ENCODE measurements around the gene LZTR1. TPM values are rescaled to one million over a fixed set of nuclear protein-coding genes. Genes with fewer than 3 reads are reported as not detected.

Gene LZTR1
- total RNA-seq, 4 donors from 2014 or later, result 40.2 to 90.5 (median 59.3) TPM

- Histone ChIP-seq H3K36me3 (no peaks in the 10 kb centered on the region), H3K4me3 (peak overlapping the region in 1 of 4 donors; percentile 31), H3K27me3 (no peaks in the 10 kb centered on the region), H3K4me1 (peaks cover 17 to 38% (median 30%) of the 10 kb centered on the region in 4 donors), H3K9me3 (no peaks in the 10 kb centered on the region), H3K27ac (peak overlapping the region in 3 of 4 donors; percentile 18 to 94 (median 60))
- intact Hi-C loops (cut with DNase I; ENCODE audit: low total_unique reads), result no loop called here
- DNase-seq, result no peak
- TF ChIP-seq POLR2AphosphoS5 (IDR thresholded peaks at IDR 0.05) (no peak), POLR2A (IDR thresholded peaks at IDR 0.05) (no peak), EP300 (IDR thresholded peaks at IDR 0.05; ENCODE audit: low read depth) (no peak)
- TF ChIP-seq, protein P1, sequence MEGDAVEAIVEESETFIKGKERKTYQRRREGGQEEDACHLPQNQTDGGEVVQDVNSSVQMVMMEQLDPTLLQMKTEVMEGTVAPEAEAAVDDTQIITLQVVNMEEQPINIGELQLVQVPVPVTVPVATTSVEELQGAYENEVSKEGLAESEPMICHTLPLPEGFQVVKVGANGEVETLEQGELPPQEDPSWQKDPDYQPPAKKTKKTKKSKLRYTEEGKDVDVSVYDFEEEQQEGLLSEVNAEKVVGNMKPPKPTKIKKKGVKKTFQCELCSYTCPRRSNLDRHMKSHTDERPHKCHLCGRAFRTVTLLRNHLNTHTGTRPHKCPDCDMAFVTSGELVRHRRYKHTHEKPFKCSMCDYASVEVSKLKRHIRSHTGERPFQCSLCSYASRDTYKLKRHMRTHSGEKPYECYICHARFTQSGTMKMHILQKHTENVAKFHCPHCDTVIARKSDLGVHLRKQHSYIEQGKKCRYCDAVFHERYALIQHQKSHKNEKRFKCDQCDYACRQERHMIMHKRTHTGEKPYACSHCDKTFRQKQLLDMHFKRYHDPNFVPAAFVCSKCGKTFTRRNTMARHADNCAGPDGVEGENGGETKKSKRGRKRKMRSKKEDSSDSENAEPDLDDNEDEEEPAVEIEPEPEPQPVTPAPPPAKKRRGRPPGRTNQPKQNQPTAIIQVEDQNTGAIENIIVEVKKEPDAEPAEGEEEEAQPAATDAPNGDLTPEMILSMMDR (IDR thresholded peaks at IDR 0.05), result no peak
- in situ Hi-C loops (cut with MboI; ENCODE audit: low pct_ligation_motif_present in 1 of 4, low pct_unique_long_range_greater_than_20kb in 1 of 4, low sequenced_read_pairs in 3 of 4), result no loop called here
- 49% methylated on average over 13 of the region's 13 CpGs; no CpG with 5 or more reads in 1 of the 2 donors for WGBS, 2 donors (ENCODE audit: low coverage in 1 of 2)
These were observed 2.1 kb upstream of the LZTR1 start for GRCh38 chr22:20979940-20980453.

- Histone ChIP-seq H3K27me3 (no peaks in the 10 kb centered on the region), H3K27ac (peak overlapping the region in 3 of 4 donors; percentile 90 to 94 (median 93)), H3K4me1 (peaks cover 17 to 38% (median 30%) of the 10 kb centered on the region in 4 donors), H3K4me3 (no peak overlapping the region), H3K9me3 (no peaks in the 10 kb centered on the region), H3K36me3 (no peaks in the 10 kb centered on the region)
- WGBS, 2 donors (ENCODE audit: low coverage in 1 of 2), result 91% methylated on average over 4 of the region's 4 CpGs; no CpG with 5 or more reads in 1 of the 2 donors
- no peak for DNase-seq
- intact Hi-C loops (cut with DNase I; ENCODE audit: low total_unique reads), result no loop called here
- in situ Hi-C loops (cut with MboI; ENCODE audit: low pct_ligation_motif_present in 1 of 4, low pct_unique_long_range_greater_than_20kb in 1 of 4, low sequenced_read_pairs in 3 of 4), result no loop called here
- TF ChIP-seq EP300 (IDR thresholded peaks at IDR 0.05; ENCODE audit: low read depth) (no peak), POLR2A (IDR thresholded peaks at IDR 0.05) (no peak), POLR2AphosphoS5 (IDR thresholded peaks at IDR 0.05) (no peak)
- TF ChIP-seq, protein P1 (IDR thresholded peaks at IDR 0.05), result no peak
These were observed 1.6 kb upstream of the LZTR1 start for GRCh38 chr22:20980523-20980922.

GRCh38 chr22:20980938-20981722 is 967 bp upstream of the LZTR1 start:
- Histone ChIP-seq H3K36me3 (no peaks in the 10 kb centered on the region), H3K4me3 (peak overlapping the region; percentile 58 to 73 (median 62)), H3K27ac (peak overlapping the region; percentile 85 to 94 (median 92)), H3K9me3 (no peaks in the 10 kb centered on the region), H3K4me1 (peaks cover 17 to 38% (median 30%) of the 10 kb centered on the region in 4 donors), H3K27me3 (no peaks in the 10 kb centered on the region)
- intact Hi-C loops (cut with DNase I; ENCODE audit: low total_unique reads), result no loop called here
- DNase-seq, result no peak
- TF ChIP-seq POLR2A (IDR thresholded peaks at IDR 0.05) (no peak), POLR2AphosphoS5 (IDR thresholded peaks at IDR 0.05) (no peak), EP300 (IDR thresholded peaks at IDR 0.05; ENCODE audit: low read depth) (no peak)
- TF ChIP-seq, protein P1 (IDR thresholded peaks at IDR 0.05), result no peak
- WGBS, 2 donors (ENCODE audit: low coverage in 1 of 2), result 72% methylated on average over 10 of the region's 10 CpGs; no CpG with 5 or more reads in 1 of the 2 donors
- in situ Hi-C loops (cut with MboI; ENCODE audit: low pct_ligation_motif_present in 1 of 4, low pct_unique_long_range_greater_than_20kb in 1 of 4, low sequenced_read_pairs in 3 of 4), result no loop called here

GRCh38 chr22:20982563-20982882 is 426 bp downstream of the LZTR1 start:
- H3K27ac ChIP-seq, result peak overlapping the region; percentile 85 to 94 (median 92)
- peak overlapping the region; percentile 58 to 73 (median 62) for H3K4me3 ChIP-seq
- DNase-seq, result no peak
- H3K27me3 ChIP-seq, result no peaks in the 10 kb centered on the region
- H3K36me3 ChIP-seq, result peaks cover 0 to 9% (median 0%) of the 10 kb centered on the region in 4 donors
- in situ Hi-C loops (cut with MboI; ENCODE audit: low pct_ligation_motif_present in 1 of 4, low pct_unique_long_range_greater_than_20kb in 1 of 4, low sequenced_read_pairs in 3 of 4), result no loop called here
- WGBS, 2 donors (ENCODE audit: low coverage in 1 of 2), result 2% methylated on average over 12 of the region's 12 CpGs; no CpG with 5 or more reads in 1 of the 2 donors
- no peak for TF ChIP-seq EP300 (IDR thresholded peaks at IDR 0.05; ENCODE audit: low read depth)
- TF ChIP-seq, protein P1 (IDR thresholded peaks at IDR 0.05), result no peak
- no peak for TF ChIP-seq POLR2AphosphoS5 (IDR thresholded peaks at IDR 0.05)
- TF ChIP-seq POLR2A (IDR thresholded peaks at IDR 0.05), result no peak
- intact Hi-C loops (cut with DNase I; ENCODE audit: low total_unique reads), result no loop called here
- peaks cover 17 to 38% (median 30%) of the 10 kb centered on the region in 4 donors for H3K4me1 ChIP-seq
- no peaks in the 10 kb centered on the region for H3K9me3 ChIP-seq

Measured in transverse colon (tissue), 4 donors.